H1 (cell line): Measurements from ENCODE around the gene TGM4. TPM values are rescaled to one million over a fixed set of nuclear protein-coding genes. Genes with fewer than 3 reads are reported as not detected.

Source experiments
- CTCF ChIA-PET: fragments of 300-600 bp; sonication (Branson Sonifier 250); formaldehyde crosslinking; loops from one replicate; lab custom pipeline; 2021; ENCODE audit not compliant: partially characterized antibody; lab: Charles Lee
- POLR2A ChIA-PET: fragments of 300-600 bp; sonication (Branson Sonifier 250); formaldehyde crosslinking; loops from one replicate; lab custom pipeline; 2021; ENCODE audit warnings: inconsistent platforms; ENCODE audit not compliant: partially characterized antibody; lab: Charles Lee
- DNase-seq, 2 experiments: peaks; one replicate each; pipeline versions ENCODE4 v3.0.0 to v3.0.0-alpha.2; 2010 to 2022; ENCODE audit warnings: low spot score in 2 of 2, low read depth in 1 of 2, mixed read lengths in 1 of 2
- FAIRE-seq: peaks from 2 replicates; lab custom pipeline; 2011; peaks lifted over from hg19 to GRCh38; lab: Jason Lieb, UNC
- H2AFZ ChIP-seq: 2 replicates; pipeline ENCODE4 v1.8.1; 2012; ENCODE audit warnings: low read length, inconsistent platforms
- H2AK5ac ChIP-seq: 2 replicates; pipeline ENCODE4 v1.6.1; 2013; ENCODE audit warnings: low read depth, low read length
- H2BK120ac ChIP-seq: replicated peaks from 2 replicates; pipeline ENCODE3; 2013; ENCODE audit warnings: low read depth, low read length, inconsistent platforms
- H2BK12ac ChIP-seq: 2 replicates; pipeline ENCODE4 v1.6.1; 2013; ENCODE audit warnings: low read depth, low read length
- H2BK15ac ChIP-seq: 2 replicates; pipeline ENCODE4 v1.6.1; 2013; ENCODE audit warnings: low read length
- H2BK20ac ChIP-seq: 2 replicates; pipeline ENCODE4 v1.6.1; 2013; ENCODE audit warnings: low read length
- H2BK5ac ChIP-seq: 2 replicates; pipeline ENCODE4 v1.6.1; 2013; ENCODE audit warnings: low read depth, low read length
- H3K14ac ChIP-seq: 2 replicates; pipeline ENCODE4 v1.6.1; 2013; ENCODE audit warnings: inconsistent platforms; ENCODE audit not compliant: insufficient read length
- H3K18ac ChIP-seq: 2 replicates; pipeline ENCODE4 v1.6.1; 2013; ENCODE audit warnings: low read length; ENCODE audit errors: extremely low read depth
- H3K23ac ChIP-seq: 2 replicates; pipeline ENCODE4 v1.6.1; 2013; ENCODE audit warnings: inconsistent platforms; ENCODE audit not compliant: insufficient read length
- H3K23me2 ChIP-seq: 2 replicates; pipeline ENCODE4 v1.6.1; 2013; ENCODE audit warnings: low read depth, low read length
- H3K27ac ChIP-seq: 2 replicates; pipeline ENCODE4 v1.6.1; 2011; ENCODE audit warnings: low read depth, low read length, inconsistent platforms
- H3K27me3 ChIP-seq, 4 experiments: replicated peaks in 1 of 4; 1 replicate in 1 of 4; 2 replicates in 3 of 4; pipeline versions ENCODE4 v1.6.1 to v1.8.1; 2011 to 2013; ENCODE audit warnings: low read length in 3 of 4, mild to moderate bottlenecking in 3 of 4, inconsistent platforms in 2 of 4, mixed read lengths in 2 of 4, moderate library complexity in 1 of 4; ENCODE audit not compliant: control insufficient read depth in 3 of 4, insufficient read depth in 3 of 4; ENCODE audit errors: extremely low read depth in 1 of 4
- H3K36me3 ChIP-seq, 4 experiments: 2 replicates each; pipeline versions ENCODE4 v1.6.1 to v1.8.1; 2011 to 2013; ENCODE audit warnings: mild to moderate bottlenecking in 4 of 4, low read length in 3 of 4, moderate library complexity in 2 of 4, control low read depth in 1 of 4, inconsistent platforms in 1 of 4; ENCODE audit not compliant: insufficient read depth in 4 of 4, control insufficient read depth in 2 of 4
- H3K4ac ChIP-seq: replicated peaks from 2 replicates; pipeline ENCODE3; 2013; ENCODE audit warnings: low read length, low read depth, mixed read lengths, inconsistent platforms; ENCODE audit not compliant: insufficient read length
- H3K4me1 ChIP-seq, 4 experiments: replicated peaks in 1 of 4; 1 replicate in 1 of 4; 2 replicates in 3 of 4; pipeline versions ENCODE4 v1.6.1 to v1.8.1; 2011 to 2013; ENCODE audit warnings: low read length in 3 of 4, inconsistent platforms in 2 of 4, mixed read lengths in 1 of 4; ENCODE audit not compliant: insufficient read depth in 4 of 4, control insufficient read depth in 3 of 4
- H3K4me2 ChIP-seq, 2 experiments: 2 replicates each; pipeline versions ENCODE4 v1.6.1 to v1.8.1; 2011 to 2013; ENCODE audit warnings: low read depth in 2 of 2, low read length in 2 of 2, control low read depth in 1 of 2, inconsistent platforms in 1 of 2, mild to moderate bottlenecking in 1 of 2; ENCODE audit not compliant: insufficient read depth in 1 of 2
- H3K4me3 ChIP-seq, 4 experiments: fragments of 200-600, 300-600 bp in 1 of 4; sonication (generic), shearing (Covaris generic), sonication (Bioruptor Twin) in 1 of 4; 2 replicates each; pipeline versions ENCODE4 v1.5.1 to v1.8.1; 2011 to 2016; ENCODE audit warnings: low read length in 4 of 4, low read depth in 3 of 4, control low read depth in 2 of 4, inconsistent platforms in 2 of 4, mild to moderate bottlenecking in 2 of 4, mixed read lengths in 1 of 4, moderate library complexity in 1 of 4; ENCODE audit not compliant: insufficient read depth in 2 of 4; ENCODE audit errors: extremely low read depth in 1 of 4
- H3K56ac ChIP-seq: replicated peaks from 2 replicates; pipeline ENCODE3; 2013; ENCODE audit warnings: low read depth, mild to moderate bottlenecking, mixed read lengths, low read length, inconsistent platforms; ENCODE audit not compliant: insufficient read length
- H3K79me1 ChIP-seq: 2 replicates; pipeline ENCODE4 v1.6.1; 2013; ENCODE audit warnings: low read depth, low read length, control low read depth
- H3K79me2 ChIP-seq, 2 experiments: 2 replicates each; pipeline versions ENCODE4 v1.6.1 to v1.8.1; 2012 to 2013; ENCODE audit warnings: low read length in 2 of 2, mild to moderate bottlenecking in 2 of 2, inconsistent platforms in 1 of 2; ENCODE audit not compliant: insufficient read depth in 2 of 2, control insufficient read depth in 1 of 2
- H3K9ac ChIP-seq, 4 experiments: replicated peaks in 1 of 4; 1 replicate in 1 of 4; 2 replicates in 3 of 4; pipeline versions ENCODE4 v1.6.1 to v1.8.1; 2011 to 2013; ENCODE audit warnings: low read depth in 3 of 4, low read length in 3 of 4, control low read depth in 2 of 4, mild to moderate bottlenecking in 2 of 4, moderate library complexity in 2 of 4, inconsistent platforms in 1 of 4; ENCODE audit errors: extremely low read depth in 1 of 4
- H3K9me3 ChIP-seq, 2 experiments: 2 replicates each; pipeline versions ENCODE4 v1.6.1 to v1.8.1; 2012 to 2013; ENCODE audit warnings: mild to moderate bottlenecking in 2 of 2, moderate library complexity in 2 of 2, control low read depth in 1 of 2, inconsistent platforms in 1 of 2, low read depth in 1 of 2, low read length in 1 of 2, mixed read lengths in 1 of 2; ENCODE audit not compliant: insufficient read depth in 2 of 2
- H4K20me1 ChIP-seq, 2 experiments: replicated peaks in 1 of 2; 2 replicates each; pipeline versions ENCODE3 to v1.8.1; 2011 to 2013; ENCODE audit warnings: inconsistent platforms in 2 of 2, low read length in 2 of 2, mild to moderate bottlenecking in 1 of 2; ENCODE audit not compliant: insufficient read depth in 2 of 2, control insufficient read depth in 1 of 2
- H4K5ac ChIP-seq: 2 replicates; pipeline ENCODE4 v1.6.1; 2013; ENCODE audit warnings: low read length, low read depth, mixed read lengths, inconsistent platforms; ENCODE audit not compliant: insufficient read length
- H4K8ac ChIP-seq: 2 replicates; pipeline ENCODE4 v1.8.0; 2013; ENCODE audit warnings: mild to moderate bottlenecking, moderate library complexity, low read length, inconsistent platforms; ENCODE audit not compliant: insufficient read depth; ENCODE audit errors: extremely low read depth
- H4K91ac ChIP-seq: replicated peaks from 2 replicates; pipeline ENCODE3; 2013; ENCODE audit warnings: low read length, mixed read lengths, inconsistent platforms; ENCODE audit not compliant: insufficient read length
- BRCA1 ChIP-seq: IDR thresholded peaks from 2 replicates; pipeline ENCODE4 v1.6.1; 2012; ENCODE audit warnings: low read depth, low read length, improper control_type of control experiment
- CBX5 ChIP-seq: fragments of 300-800, 300-1000 bp; sonication (generic); IDR thresholded peaks from 2 replicates; pipeline ENCODE4 v1.7.1; 2016; ENCODE audit warnings: antibody characterized with exemption, low read length, low read depth
- CHD1 ChIP-seq: IDR thresholded peaks from 2 replicates; pipeline ENCODE4 v1.6.1; 2012; ENCODE audit warnings: low read depth, low read length, improper control_type of control experiment
- KDM1A ChIP-seq: fragments of 200-600, 300-600 bp; sonication (generic); IDR thresholded peaks from 2 replicates; pipeline ENCODE4 v1.7.1; 2016; ENCODE audit warnings: mild to moderate bottlenecking, low read length, borderline replicate concordance
- SIX5 ChIP-seq: IDR thresholded peaks from 2 replicates; pipeline ENCODE4 v1.6.1; 2011; ENCODE audit warnings: mild to moderate bottlenecking, low read depth, low read length
- WGBS, 2 experiments: shearing (Covaris generic) in 1 of 2; methylation state at CpG; one replicate each; pipeline versions ENCODE4 v1.1.6 to v1.1.7; 2013 to 2015; ENCODE audit warnings: low lambda C conversion rate in 2 of 2, mixed read lengths in 2 of 2, inconsistent platforms in 1 of 2, low coverage in 1 of 2, missing lambda C conversion rate in 1 of 2; ENCODE audit not compliant: insufficient replicate concordance in 2 of 2, insufficient coverage in 1 of 2, insufficient read length in 1 of 2; ENCODE audit errors: extremely low coverage in 1 of 2, missing lambda C conversion rate in 1 of 2; 5-methylcytosine and 5-hydroxymethylcytosine counted together
- polyA plus RNA-seq, 7 experiments: library from polyadenylated mRNA; depleted of rRNA in 3 of 7; stranded (reverse) in 5 of 7; unstranded in 2 of 7; fragments of >200 nt in 5 of 7; fragments of 200-250 nt in 2 of 7; gene quantifications; 1 replicate in 5 of 7; 2 replicates in 1 of 7; 4 replicates in 1 of 7; pipeline versions ENCODE4 v1.2.1 to v1.2.3, GENCODE V29; 2011 to 2013; ENCODE audit warnings: missing spikeins in 2 of 7, mixed read lengths in 2 of 7
- total RNA-seq: library from RNA; stranded (reverse); fragmentation: NEBNext Ultra II Directional; extraction: Animal tissue kit (Norgen Biotek cat#: 25700); gene quantifications from 2 replicates; pipeline ENCODE4 v1.2.1, GENCODE V29; 2021

The TGM4 gene
- total and polyA plus RNA-seq, 2 of the 8 experiments (the other 6 are each of a cell fraction or from before 2014, with no cell fraction given) = 0.02 TPM; not detected in 1

- Histone ChIP-seq H2BK15ac (no peak overlapping the region), H3K9ac (no peak overlapping the region), H3K4me2 (no peak overlapping the region), H4K5ac (no peak overlapping the region), H3K23me2 (no peaks in the 10 kb centered on the region), H3K4me3 (no peak overlapping the region), H2AK5ac (no peak overlapping the region), H2AFZ (no peak overlapping the region), H3K27ac (no peak overlapping the region), H2BK20ac (no peak overlapping the region), H3K36me3 (peaks cover 0 to 38% (median 17%) of the 10 kb centered on the region in 4 experiments; a peak in 6 of 8 replicates), H3K9me3 (no peaks in the 10 kb centered on the region), H4K91ac (no peak overlapping the region), H3K4me1 (no peaks in the 10 kb centered on the region), H3K79me1 (peaks cover 2% of the 10 kb centered on the region; the same call in 1 of the 2 replicates), H3K27me3 (no peaks in the 10 kb centered on the region), H2BK5ac (no peak overlapping the region), H4K8ac (no peak overlapping the region), H4K20me1 (peaks cover 0 to 2% of the 10 kb centered on the region in 2 experiments), H3K18ac (no peak overlapping the region), H3K23ac (no peak overlapping the region), H3K79me2 (no peaks in the 10 kb centered on the region), H3K14ac (no peak overlapping the region), H3K4ac (no peak overlapping the region), H2BK120ac (no peak overlapping the region), H2BK12ac (no peak overlapping the region), H3K56ac (no peak overlapping the region)
- ChIA-PET POLR2A (interaction anchor here (1.6 kb wide), 1 partner anchor 33 kb away, joined by 3 read pairs; the partner anchor contains the start of genes EXOSC7 and ZDHHC3), CTCF (interaction anchor here (1.0 to 5.5 kb wide), 3 partner anchors 24 to 30 kb away, joined by 3 to 28 read pairs (median 3); no protein-coding TSS in a partner anchor)
- no peak for FAIRE-seq
- no peak for DNase-seq
- 88% methylated on average over 9 of the region's 9 CpGs; no CpG with 5 or more reads in 1 of the 2 experiments for WGBS, 2 experiments
- TF ChIP-seq SIX5 = no peak
- no peak for TF ChIP-seq CHD1
- no peak for TF ChIP-seq CBX5
- TF ChIP-seq KDM1A = no peak
- no peak for TF ChIP-seq BRCA1
Observed at GRCh38 chr3:44942202-44942921, 68.0 kb downstream of the TGM4 start.
